Panc1 (cell line): Measurements from ENCODE around the gene KAZN. TPM values are rescaled to one million over a fixed set of nuclear protein-coding genes. Genes with fewer than 3 reads are reported as not detected.
A peak's percentile ranks its signal among the peaks of the same experiment; 100 is the strongest.

ENCODE experiments used
- ATAC-seq: fragments of 200-7000 bp; cut with Tn5 transposase; 2 replicates; pipeline ENCODE4 v1.9.1; 2020; ENCODE audit warnings: mild to moderate bottlenecking, moderate library complexity
- BruUV-seq: library from RNA; stranded (reverse); fragments of 400-500 nt; replicated peaks from 2 replicates; lab custom pipeline; 2021; lab: Mats Ljungman, UMichigan
- CTCF ChIA-PET: fragments of 300-600 bp; sonication (Branson Sonifier 250); formaldehyde crosslinking; loops from one replicate; lab custom pipeline; 2022; ENCODE audit warnings: antibody characterized with exemption; lab: Charles Lee
- POLR2A ChIA-PET: fragments of 300-600 bp; sonication (Branson Sonifier 250); formaldehyde crosslinking; loops from one replicate; lab custom pipeline; 2022; ENCODE audit warnings: antibody characterized with exemption; lab: Charles Lee
- DNase-seq: peaks from one replicate; pipeline ENCODE4 v3.0.0-alpha.2; 2010; ENCODE audit warnings: low read depth, low spot score
- H3K27ac ChIP-seq: 2 replicates; pipeline ENCODE4 v1.5.1; 2011; ENCODE audit warnings: mild to moderate bottlenecking, low read length, inconsistent platforms
- H3K27me3 ChIP-seq: fragments of 200-500 bp; sonication (Bioruptor generic); 2 replicates; pipeline ENCODE4 v1.6.0; 2014; ENCODE audit warnings: low read length, inconsistent platforms; ENCODE audit not compliant: control insufficient read depth, insufficient read depth
- H3K36me3 ChIP-seq: fragments of 200-500 bp; sonication (Bioruptor generic); 2 replicates; pipeline ENCODE4 v1.5.1; 2014; ENCODE audit warnings: inconsistent platforms, mild to moderate bottlenecking, low read length, moderate library complexity; ENCODE audit not compliant: control insufficient read depth, insufficient read depth
- H3K4me1 ChIP-seq: 2 replicates; pipeline ENCODE4 v1.5.1; 2011; ENCODE audit warnings: inconsistent platforms, mild to moderate bottlenecking, low read length, moderate library complexity; ENCODE audit not compliant: control insufficient read depth, insufficient read depth
- H3K4me3 ChIP-seq, 2 experiments: 2 replicates each; pipeline ENCODE4 v1.5.1; 2011 to 2012; ENCODE audit warnings: low read depth in 2 of 2, low read length in 2 of 2, mild to moderate bottlenecking in 2 of 2, inconsistent platforms in 1 of 2, moderate library complexity in 1 of 2
- H3K9me3 ChIP-seq: fragments of 200-500 bp; sonication (Bioruptor generic); 2 replicates; pipeline ENCODE4 v1.5.1; 2014; ENCODE audit warnings: low read depth, mild to moderate bottlenecking, inconsistent platforms, low read length, moderate library complexity; ENCODE audit not compliant: control insufficient read depth, insufficient read depth
- POLR2AphosphoS5 ChIP-seq: IDR thresholded peaks from 2 replicates; pipeline ENCODE4 v1.6.1; 2012; ENCODE audit warnings: mild to moderate bottlenecking, low read depth, low read length, moderate library complexity
- REST ChIP-seq, 2 experiments: IDR thresholded peaks; 2 replicates each; pipeline ENCODE4 v1.6.1; 2011 to 2012; ENCODE audit warnings: low read depth in 2 of 2, control low read depth in 1 of 2, low read length in 1 of 2, mild to moderate bottlenecking in 1 of 2, moderate library complexity in 1 of 2; ENCODE audit not compliant: insufficient read depth in 1 of 2
- SIN3A ChIP-seq: IDR thresholded peaks from 2 replicates; pipeline ENCODE4 v1.6.1; 2012; ENCODE audit warnings: low read depth, mild to moderate bottlenecking, low read length, moderate library complexity, borderline replicate concordance; ENCODE audit not compliant: insufficient read depth
- TCF7L2 ChIP-seq: IDR thresholded peaks from 2 replicates; pipeline ENCODE4 v1.6.1; 2011; ENCODE audit warnings: mild to moderate bottlenecking, low read depth, low read length, inconsistent platforms
- in situ Hi-C: cut with HindIII; loops from 2 replicates; pipeline ENCODE4 v1.10.0; 2016; ENCODE audit warnings: low sequenced_read_pairs, low pct_unique_long_range_greater_than_20kb
- intact Hi-C: fragments of 100-400 bp; cut with micrococcal nuclease; formaldehyde crosslinking; loops from one replicate; pipeline ENCODE4 v1.10.0; 2022; ENCODE audit not compliant: unreplicated experiment
- total RNA-seq: library from RNA; stranded (reverse); gene quantifications from one replicate; pipeline ENCODE4 v1.2.1, GENCODE V29; 2021; ENCODE audit not compliant: unreplicated experiment
- TF ChIP-seq, protein P1 (sequence below): fragments of 450-650 bp; IDR thresholded peaks from 2 replicates; pipeline ENCODE4 v1.5.1; 2017; ENCODE audit warnings: mild to moderate bottlenecking

KAZN gene
- total RNA-seq, 1 experiment from 2014 or later: 6.6 TPM

- ChIA-PET CTCF (interaction anchor here (0.6 kb wide), 1 partner anchor 18 kb away, joined by 3 read pairs; no protein-coding TSS in a partner anchor), POLR2A (no interaction called here)
- DNase-seq: no peak
- intact Hi-C loops (no loop called here), in situ Hi-C loops (no loop called here)
- no peak for TF ChIP-seq TCF7L2
- TF ChIP-seq, protein P1, sequence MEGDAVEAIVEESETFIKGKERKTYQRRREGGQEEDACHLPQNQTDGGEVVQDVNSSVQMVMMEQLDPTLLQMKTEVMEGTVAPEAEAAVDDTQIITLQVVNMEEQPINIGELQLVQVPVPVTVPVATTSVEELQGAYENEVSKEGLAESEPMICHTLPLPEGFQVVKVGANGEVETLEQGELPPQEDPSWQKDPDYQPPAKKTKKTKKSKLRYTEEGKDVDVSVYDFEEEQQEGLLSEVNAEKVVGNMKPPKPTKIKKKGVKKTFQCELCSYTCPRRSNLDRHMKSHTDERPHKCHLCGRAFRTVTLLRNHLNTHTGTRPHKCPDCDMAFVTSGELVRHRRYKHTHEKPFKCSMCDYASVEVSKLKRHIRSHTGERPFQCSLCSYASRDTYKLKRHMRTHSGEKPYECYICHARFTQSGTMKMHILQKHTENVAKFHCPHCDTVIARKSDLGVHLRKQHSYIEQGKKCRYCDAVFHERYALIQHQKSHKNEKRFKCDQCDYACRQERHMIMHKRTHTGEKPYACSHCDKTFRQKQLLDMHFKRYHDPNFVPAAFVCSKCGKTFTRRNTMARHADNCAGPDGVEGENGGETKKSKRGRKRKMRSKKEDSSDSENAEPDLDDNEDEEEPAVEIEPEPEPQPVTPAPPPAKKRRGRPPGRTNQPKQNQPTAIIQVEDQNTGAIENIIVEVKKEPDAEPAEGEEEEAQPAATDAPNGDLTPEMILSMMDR: no peak
- no peak for TF ChIP-seq POLR2AphosphoS5
- TF ChIP-seq SIN3A: no peak
- TF ChIP-seq REST (IDR thresholded peaks at IDR 0.05; ENCODE audit: insufficient read depth in 1 of 2, low read depth in 2 of 2, low read length in 1 of 2): no peak
- Histone ChIP-seq H3K4me3 (no peak overlapping the region), H3K27me3 (no peaks in the 10 kb centered on the region), H3K27ac (no peak overlapping the region), H3K9me3 (no peaks in the 10 kb centered on the region), H3K36me3 (no peaks in the 10 kb centered on the region), H3K4me1 (no peaks in the 10 kb centered on the region)
- no TSS peak for BruUV-seq
- peak; percentile 79 for ATAC-seq
Measured at GRCh38 chr1:15056515-15057285, 458.2 kb downstream of the KAZN start.

DNA sequence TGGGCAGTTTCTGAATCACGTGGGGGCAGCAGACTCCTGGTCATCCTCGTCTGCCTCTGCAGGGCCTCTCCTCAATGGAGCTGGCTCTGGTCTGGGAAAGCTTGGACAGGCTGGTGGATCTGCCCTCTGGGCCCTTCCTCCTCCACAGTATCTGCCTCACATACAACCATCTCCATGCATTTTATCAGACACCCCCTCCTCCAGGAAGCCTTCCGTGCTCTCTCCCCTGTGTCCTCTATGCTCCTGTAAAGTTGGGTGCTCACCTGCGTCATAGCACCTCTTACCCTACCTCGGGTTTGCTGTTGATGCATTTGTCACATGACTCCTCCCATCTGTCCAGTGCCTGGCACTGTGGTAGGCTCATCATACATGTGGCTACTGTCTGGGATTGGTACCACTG, 459.3 kb downstream of the KAZN start:
- H3K27me3 ChIP-seq: no peaks in the 10 kb centered on the region
- no peaks in the 10 kb centered on the region for H3K4me1 ChIP-seq
- POLR2A ChIA-PET: no interaction called here
- H3K36me3 ChIP-seq: no peaks in the 10 kb centered on the region
- no peak for DNase-seq
- intact Hi-C loops (no loop called here), in situ Hi-C loops (no loop called here)
- TF ChIP-seq, protein P1: no peak
- TF ChIP-seq TCF7L2 (no peak), REST (IDR thresholded peaks at IDR 0.05; ENCODE audit: insufficient read depth in 1 of 2, low read depth in 2 of 2, low read length in 1 of 2) (no peak), SIN3A (no peak), POLR2AphosphoS5 (no peak)
- H3K27ac ChIP-seq: no peak overlapping the region
- BruUV-seq: no TSS peak
- no peak for ATAC-seq
- no peaks in the 10 kb centered on the region for H3K9me3 ChIP-seq
- CTCF ChIA-PET: no interaction called here
- H3K4me3 ChIP-seq: no peak overlapping the region
